ENCODE measurements around the gene ODF2L.

Gene ODF2L

GRCh38 chr1:86318436-86318835, 77.7 kb downstream of the ODF2L start:
- DNase-seq (ENCODE audit: low read depth, low spot score), result no peak

GRCh38 chr1:86317926-86318325, 78.2 kb downstream of the ODF2L start:
- DNase-seq (ENCODE audit: low read depth, low spot score), result no peak

- DNase-seq (ENCODE audit: low read depth, low spot score), result no peak
Observed at GRCh38 chr1:86305731-86306130, 90.4 kb downstream of the ODF2L start.

GRCh38 chr1:86303041-86303690, 93.0 kb downstream of the ODF2L start:
- no peak for DNase-seq (ENCODE audit: low read depth, low spot score)

All from ELF-1 (cell line).